K562 (cell line): Measurements from ENCODE around the gene MYH3. TPM values are rescaled to one million over a fixed set of nuclear protein-coding genes. Genes with fewer than 3 reads are reported as not detected.

ENCODE experiments used
- ATAC-seq: fragments of 200-7000 bp; cut with Tn5 transposase; 3 replicates; pipeline ENCODE4 v1.9.1; 2020; ENCODE audit warnings: moderate library complexity
- BruUV-seq: library from RNA; stranded (reverse); fragments of 400-500 nt; replicated peaks from 2 replicates; lab custom pipeline; 2021; lab: Mats Ljungman, UMichigan
- CTCF ChIA-PET: fragments of 300-600 bp; formaldehyde crosslinking; extraction: SDS; loops from one replicate; lab custom pipeline; 2021; ENCODE audit warnings: low intra/inter-chr PET ratio; lab: Yijun Ruan, JAX
- POLR2A ChIA-PET: fragments of 300-600, 350-650 bp; sonication (Branson Sonifier 250); formaldehyde crosslinking; extraction: SDS; loops from one replicate; lab custom pipeline; 2021; ENCODE audit warnings: antibody characterized with exemption, inconsistent platforms; lab: Yijun Ruan, JAX
- DNase-seq, 4 experiments: peaks; one replicate each; pipeline versions ENCODE4 v3.0.0 to v3.0.0-alpha.2; 2011 to 2018; ENCODE audit warnings: low spot score in 3 of 4, mixed read lengths in 3 of 4; ENCODE audit errors: extremely low read depth in 1 of 4
- FAIRE-seq: peaks from 2 replicates; lab custom pipeline; 2011; peaks lifted over from hg19 to GRCh38; lab: Jason Lieb, UNC
- H2AFZ ChIP-seq: 2 replicates; pipeline ENCODE4 v1.6.0; 2011; ENCODE audit warnings: low read depth, low read length, control low read depth, inconsistent platforms
- H3K27ac ChIP-seq: fragments of 200-600 bp; 3 replicates; pipeline ENCODE4 v1.8.0; 2011; ENCODE audit warnings: low read depth, mild to moderate bottlenecking, control low read depth, inconsistent platforms, low read length, moderate library complexity, mixed read lengths; ENCODE audit errors: extremely low read depth
- H3K27me3 ChIP-seq, 2 experiments: fragments of 300-600 bp in 1 of 2; 2 replicates in 1 of 2; 3 replicates in 1 of 2; pipeline versions ENCODE4 v1.6.0 to v1.8.0; 2011; ENCODE audit warnings: inconsistent platforms in 2 of 2, low read length in 2 of 2, mild to moderate bottlenecking in 1 of 2, mixed read lengths in 1 of 2, moderate library complexity in 1 of 2; ENCODE audit not compliant: control insufficient read depth in 2 of 2, insufficient read depth in 2 of 2
- H3K36me3 ChIP-seq: fragments of 300-600 bp; 3 replicates; pipeline ENCODE4 v1.8.0; 2011; ENCODE audit warnings: mild to moderate bottlenecking, low read length, inconsistent platforms; ENCODE audit not compliant: control insufficient read depth, insufficient read depth
- H3K4me1 ChIP-seq, 2 experiments: fragments of 200-600 bp in 1 of 2; replicated peaks in 1 of 2; 2 replicates in 1 of 2; 3 replicates in 1 of 2; pipeline versions ENCODE4 v1.5.1 to v1.8.0; 2011; ENCODE audit warnings: inconsistent platforms in 2 of 2, low read length in 2 of 2, mild to moderate bottlenecking in 1 of 2, mixed read lengths in 1 of 2, moderate library complexity in 1 of 2; ENCODE audit not compliant: control insufficient read depth in 2 of 2, insufficient read depth in 2 of 2
- H3K4me2 ChIP-seq: 2 replicates; pipeline ENCODE4 v1.6.1; 2011; ENCODE audit warnings: low read length, control low read depth, inconsistent platforms, mixed read lengths; ENCODE audit not compliant: insufficient read depth
- H3K4me3 ChIP-seq: fragments of 200-600 bp; sonication (generic), shearing (Covaris generic); 2 replicates; pipeline ENCODE4 v1.5.1; 2016; ENCODE audit warnings: control low read depth, inconsistent platforms
- H3K79me2 ChIP-seq: fragments of 200-600 bp; 3 replicates; pipeline ENCODE4 v1.8.0; 2011; ENCODE audit warnings: low read length, inconsistent platforms; ENCODE audit not compliant: control insufficient read depth, insufficient read depth
- H3K9ac ChIP-seq, 2 experiments: 2 replicates each; pipeline versions ENCODE4 v1.6.0 to v1.6.1; 2011; ENCODE audit warnings: low read depth in 2 of 2, low read length in 2 of 2, control low read depth in 1 of 2, inconsistent platforms in 1 of 2, mild to moderate bottlenecking in 1 of 2, mixed read lengths in 1 of 2; ENCODE audit not compliant: insufficient read depth in 1 of 2
- H3K9me1 ChIP-seq: one replicate; pipeline ENCODE4 v1.6.0; 2011; ENCODE audit warnings: inconsistent platforms, mild to moderate bottlenecking, low read length, moderate library complexity; ENCODE audit not compliant: control insufficient read depth, insufficient read depth
- H3K9me3 ChIP-seq: replicated peaks from 2 replicates; pipeline ENCODE4 v1.5.1; 2011; ENCODE audit warnings: low read depth, low read length, inconsistent platforms; ENCODE audit not compliant: control insufficient read depth, insufficient read depth
- H4K20me1 ChIP-seq: replicated peaks from 2 replicates; pipeline ENCODE4 v1.6.1; 2011; ENCODE audit warnings: low read length, inconsistent platforms, mixed read lengths; ENCODE audit not compliant: control insufficient read depth, insufficient read depth
- ATF4 ChIP-seq: fragments of 450-650 bp; formaldehyde crosslinking; IDR thresholded peaks from 2 replicates; pipeline ENCODE4 v1.4.0; 2022; ENCODE audit warnings: mild to moderate bottlenecking, moderate library complexity
- E2F3 ChIP-seq: fragments of 250-450 bp; sonication (Bioruptor Pico); IDR thresholded peaks from 2 replicates; pipeline ENCODE4 v1.4.0; 2020; ENCODE audit warnings: mild to moderate bottlenecking
- FOXO4 ChIP-seq: fragments of 450-650 bp; formaldehyde crosslinking; IDR thresholded peaks from 2 replicates; pipeline ENCODE4 v1.4.0; 2020; ENCODE audit warnings: mild to moderate bottlenecking, moderate library complexity
- NBN ChIP-seq: fragments of 450-650 bp; IDR thresholded peaks from 2 replicates; pipeline ENCODE4 v1.6.1; 2016; ENCODE audit warnings: low read depth, mild to moderate bottlenecking
- PKNOX1 ChIP-seq: fragments of 450-650 bp; IDR thresholded peaks from 2 replicates; pipeline ENCODE4 v1.6.1; 2016
- RFX5 ChIP-seq: IDR thresholded peaks from 2 replicates; pipeline ENCODE4 v1.6.1; 2011; ENCODE audit warnings: low read depth, mild to moderate bottlenecking, improper control_type of control experiment, low read length
- SMAD4 ChIP-seq: fragments of 250-450 bp; sonication (Bioruptor Pico); conservative IDR thresholded peaks from 2 replicates; pipeline ENCODE4 v1.8.0; 2021; ENCODE audit warnings: inconsistent platforms, mild to moderate bottlenecking, moderate library complexity
- TSHZ1 ChIP-seq: fragments of 250-450 bp; sonication (Bioruptor Pico); IDR thresholded peaks from 2 replicates; pipeline ENCODE4 v1.4.0; 2020; ENCODE audit warnings: mild to moderate bottlenecking, moderate library complexity
- ZNF165 ChIP-seq: fragments of 250-450 bp; sonication (Bioruptor Pico); IDR thresholded peaks from 2 replicates; pipeline ENCODE4 v1.4.0; 2020; ENCODE audit warnings: borderline replicate concordance
- ZNF561 ChIP-seq: fragments of 450-650 bp; formaldehyde crosslinking; conservative IDR thresholded peaks from 2 replicates; pipeline ENCODE4 v1.4.0; 2020; ENCODE audit warnings: mild to moderate bottlenecking, moderate library complexity
- ZNF592 ChIP-seq: fragments of 450-650 bp; IDR thresholded peaks from 2 replicates; pipeline ENCODE4 v1.6.1; 2017; ENCODE audit warnings: antibody characterized with exemption, mild to moderate bottlenecking
- WGBS: fragments of 100-300 bp; shearing (Covaris generic); methylation state at CpG from one replicate; pipeline ENCODE4 v1.1.6; 2016; ENCODE audit warnings: low coverage, mixed read lengths; ENCODE audit not compliant: insufficient coverage; ENCODE audit errors: missing lambda C conversion rate; 5-methylcytosine and 5-hydroxymethylcytosine counted together
- in situ Hi-C: fragments of 300-500 bp; cut with MboI; formaldehyde crosslinking; loops from 4 replicates; pipeline ENCODE4 v1.15.0; 2018; ENCODE audit warnings: inconsistent platforms, mixed read lengths
- intact Hi-C: fragments of 100-400 bp; cut with micrococcal nuclease; formaldehyde crosslinking; loops from 2 replicates; pipeline ENCODE4 v1.14.2; 2022
- polyA plus RNA-seq, 8 experiments: library from polyadenylated mRNA; depleted of rRNA in 4 of 8; stranded (reverse) in 5 of 8; unstranded in 3 of 8; fragments of >200 nt; fragmentation: Nextera tagmentation in 2 of 8; fragmentation: Illumina TruSeq in 1 of 8; extraction: Ambion mirVana in 2 of 8; extraction: Trizol in 1 of 8; gene quantifications; 2 replicates each; pipeline versions ENCODE4 v1.2.1 to v1.2.3, GENCODE V29; 2011 to 2014; ENCODE audit warnings: inconsistent platforms in 1 of 8, missing spikeins in 1 of 8
- total RNA-seq, 7 experiments: library from RNA; depleted of rRNA in 6 of 7; stranded (reverse); fragments of >200 nt in 6 of 7; fragmentation: Illumina TruSeq in 2 of 7; extraction: Trizol in 2 of 7; gene quantifications; 2 replicates each; pipeline versions ENCODE4 v1.2.1 to v1.2.3, GENCODE V29; 2011 to 2021; ENCODE audit warnings: low replicate concordance in 1 of 7

MYH3 gene
- total and polyA plus RNA-seq, 9 of the 15 experiments (the other 6 are each of a cell fraction or from before 2014, with no cell fraction given): 0.24 to 0.75 (median 0.40) TPM; not detected in 1

- H3K4me3 ChIP-seq: no peak overlapping the region
- ChIA-PET POLR2A (no interaction called here), CTCF (interaction anchor here (0.7 kb wide), 1 partner anchor 187 kb away, joined by 3 read pairs; no protein-coding TSS in a partner anchor)
- H3K4me1 ChIP-seq: no peaks in the 10 kb centered on the region
- no peak overlapping the region; a peak in 1 of 4 replicates for H3K9ac ChIP-seq
- BruUV-seq: no TSS peak
- peaks cover 0 to 7% of the 10 kb centered on the region in 2 experiments; a peak in 1 of 5 replicates for H3K27me3 ChIP-seq
- H2AFZ ChIP-seq: 0 out of 2 replicates have a peak overlapping the region, but pooled peaks have one; percentile 12
- H3K27ac ChIP-seq: no peak overlapping the region
- H3K36me3 ChIP-seq: no peaks in the 10 kb centered on the region
- no peak for FAIRE-seq
- intact Hi-C loops: no loop called here
- H3K4me2 ChIP-seq: no peak overlapping the region
- in situ Hi-C loops: no loop called here
- 37% methylated on average over 10 of the region's 15 CpGs for WGBS
- H3K9me1 ChIP-seq: no peaks in the 10 kb centered on the region
- 0 out of 2 replicates have a peak, but pooled peaks cover 3% of the 10 kb centered on the region for H4K20me1 ChIP-seq
- H3K9me3 ChIP-seq: no peaks in the 10 kb centered on the region
- no peak for ATAC-seq
- no peak for DNase-seq
- no peaks in the 10 kb centered on the region for H3K79me2 ChIP-seq
- TF ChIP-seq TSHZ1 (CRISPR knock-in tag) (no peak), PKNOX1 (no peak), ATF4 (CRISPR knock-in tag) (no peak), FOXO4 (no peak), RFX5 (no peak), SMAD4 (CRISPR knock-in tag) (no peak), E2F3 (no peak), NBN (no peak), ZNF165 (CRISPR knock-in tag) (no peak), ZNF561 (CRISPR knock-in tag) (no peak), ZNF592 (no peak)
These were observed 25.4 kb downstream of the MYH3 start for GRCh38 chr17:10631701-10632100.
